ENCODE measurements around the gene SLC39A6. TPM values are rescaled to one million over a fixed set of nuclear protein-coding genes. Genes with fewer than 3 reads are reported as not detected.

Gene SLC39A6
- total and polyA plus RNA-seq, 8 donors: 2.9 to 24.5 (median 16.4) TPM

GRCh38 chr18:36152781-36153180 is 23.6 kb upstream of the SLC39A6 start:
- Histone ChIP-seq H3K27ac (no peak overlapping the region), H3K4me3 (no peak overlapping the region), H3K27me3 (no peaks in the 10 kb centered on the region), H3K36me3 (peaks cover 0 to 47% (median 15%) of the 10 kb centered on the region in 3 donors), H3K9me3 (no peaks in the 10 kb centered on the region), H3K4me1 (no peaks in the 10 kb centered on the region)
- FAIRE-seq (no peak), ATAC-seq (no peak), DNase-seq (no peak)
- no peak for TF ChIP-seq CTCF (IDR thresholded peaks at IDR 0.05)
- 94 to 100% methylated on average over 1 of the region's 1 CpG for WGBS, 2 donors
- intact Hi-C loops (cut with DNase I): no loop called here

GRCh38 chr18:36149514-36150289 is 20.6 kb upstream of the SLC39A6 start:
- H3K9me3 ChIP-seq: no peaks in the 10 kb centered on the region
- no peak overlapping the region for H3K4me3 ChIP-seq
- H3K36me3 ChIP-seq: peaks cover 0 to 43% (median 11%) of the 10 kb centered on the region in 3 donors
- no peaks in the 10 kb centered on the region for H3K27me3 ChIP-seq
- 88 to 89% methylated on average over 5 of the region's 5 CpGs for WGBS, 2 donors
- no peak for TF ChIP-seq CTCF (IDR thresholded peaks at IDR 0.05)
- FAIRE-seq (no peak), DNase-seq (no peak), ATAC-seq (no peak)
- H3K4me1 ChIP-seq: no peaks in the 10 kb centered on the region
- no peak overlapping the region for H3K27ac ChIP-seq
- intact Hi-C loops (cut with DNase I): no loop called here

GRCh38 chr18:36143391-36143790 is 14.3 kb upstream of the SLC39A6 start:
- no peak for ATAC-seq
- 96 to 97% methylated on average over 1 of the region's 2 CpGs for WGBS, 2 donors
- Histone ChIP-seq H3K36me3 (peaks cover 0 to 50% (median 25%) of the 10 kb centered on the region in 3 donors), H3K4me3 (no peak overlapping the region), H3K27me3 (no peaks in the 10 kb centered on the region), H3K4me1 (no peaks in the 10 kb centered on the region), H3K9me3 (no peaks in the 10 kb centered on the region), H3K27ac (no peak overlapping the region)
- TF ChIP-seq CTCF (IDR thresholded peaks at IDR 0.05): no peak
- no peak for FAIRE-seq
- intact Hi-C loops (cut with DNase I): no loop called here
- no peak for DNase-seq

- Histone ChIP-seq H3K4me3 (no peak overlapping the region), H3K9me3 (no peaks in the 10 kb centered on the region), H3K36me3 (peaks cover 0 to 50% (median 22%) of the 10 kb centered on the region in 3 donors), H3K4me1 (no peaks in the 10 kb centered on the region), H3K27ac (no peak overlapping the region), H3K27me3 (no peaks in the 10 kb centered on the region)
- ATAC-seq (no peak), DNase-seq (no peak), FAIRE-seq (no peak)
- WGBS, 2 donors: 92 to 95% methylated on average over 3 of the region's 3 CpGs
- intact Hi-C loops (cut with DNase I): no loop called here
- no peak for TF ChIP-seq CTCF (IDR thresholded peaks at IDR 0.05)
Measured at GRCh38 chr18:36142751-36143150, 13.6 kb upstream of the SLC39A6 start.

GRCh38 chr18:36141576-36141975 is 12.4 kb upstream of the SLC39A6 start:
- no peak overlapping the region for H3K4me3 ChIP-seq
- FAIRE-seq (no peak), DNase-seq (no peak), ATAC-seq (no peak)
- WGBS, 2 donors: 91 to 95% methylated on average over 4 of the region's 4 CpGs
- no peaks in the 10 kb centered on the region for H3K9me3 ChIP-seq
- H3K27ac ChIP-seq: no peak overlapping the region
- H3K4me1 ChIP-seq: no peaks in the 10 kb centered on the region
- TF ChIP-seq CTCF (IDR thresholded peaks at IDR 0.05): no peak
- intact Hi-C loops (cut with DNase I): no loop called here
- no peaks in the 10 kb centered on the region for H3K27me3 ChIP-seq
- H3K36me3 ChIP-seq: peaks cover 0 to 49% (median 22%) of the 10 kb centered on the region in 3 donors

All from pancreas (tissue), 10 donors.